Fibroblast of the aortic adventitia (primary cell): ENCODE measurements around the gene PDGFB. TPM values are rescaled to one million over a fixed set of nuclear protein-coding genes. Genes with fewer than 3 reads are reported as not detected.
A peak's percentile ranks its signal among the peaks of the same experiment; 100 is the strongest.

ENCODE experiments used
- DNase-seq: peaks from one replicate; pipeline ENCODE4 v3.0.0-alpha.2; 2010; ENCODE audit warnings: low read depth
- H3K4me3 ChIP-seq: 2 replicates; pipeline ENCODE4 v1.5.1; 2011; ENCODE audit warnings: low read depth, mild to moderate bottlenecking, control low read depth, low read length, moderate library complexity
- total RNA-seq: library from RNA; depleted of rRNA; stranded (reverse); fragments of >200 nt; gene quantifications from 2 replicates; pipeline ENCODE4 v1.2.3, GENCODE V29; 2012; ENCODE audit warnings: low replicate concordance
- TF ChIP-seq, protein P1 (sequence below): IDR thresholded peaks from 2 replicates; pipeline ENCODE4 v1.5.1; 2011; ENCODE audit warnings: mild to moderate bottlenecking, low read length, control low read depth, inconsistent platforms; ENCODE audit not compliant: insufficient read depth

Gene PDGFB
- total RNA-seq, 1 donor: 0.09 TPM

DNA sequence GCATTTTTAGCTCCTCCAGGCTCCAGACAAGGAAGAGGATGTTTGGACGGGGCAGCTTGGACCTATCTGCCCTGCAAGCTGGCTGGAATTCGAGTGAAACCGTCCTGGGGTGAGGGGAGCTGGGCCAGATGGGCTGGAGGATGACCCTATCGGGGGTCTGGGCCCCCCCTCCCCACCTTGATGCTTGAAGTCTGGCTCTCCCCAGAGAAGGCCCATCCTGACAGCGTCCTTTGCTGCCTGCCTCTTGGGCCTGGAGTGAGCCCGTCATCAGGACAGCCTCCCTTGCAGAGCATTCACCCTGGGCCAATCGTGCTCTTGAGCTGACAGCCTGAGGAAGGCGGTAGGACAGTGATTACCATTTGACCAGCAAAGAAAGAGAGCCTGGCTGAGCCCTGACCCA is 5.3 kb upstream of the PDGFB start:
- TF ChIP-seq, protein P1, sequence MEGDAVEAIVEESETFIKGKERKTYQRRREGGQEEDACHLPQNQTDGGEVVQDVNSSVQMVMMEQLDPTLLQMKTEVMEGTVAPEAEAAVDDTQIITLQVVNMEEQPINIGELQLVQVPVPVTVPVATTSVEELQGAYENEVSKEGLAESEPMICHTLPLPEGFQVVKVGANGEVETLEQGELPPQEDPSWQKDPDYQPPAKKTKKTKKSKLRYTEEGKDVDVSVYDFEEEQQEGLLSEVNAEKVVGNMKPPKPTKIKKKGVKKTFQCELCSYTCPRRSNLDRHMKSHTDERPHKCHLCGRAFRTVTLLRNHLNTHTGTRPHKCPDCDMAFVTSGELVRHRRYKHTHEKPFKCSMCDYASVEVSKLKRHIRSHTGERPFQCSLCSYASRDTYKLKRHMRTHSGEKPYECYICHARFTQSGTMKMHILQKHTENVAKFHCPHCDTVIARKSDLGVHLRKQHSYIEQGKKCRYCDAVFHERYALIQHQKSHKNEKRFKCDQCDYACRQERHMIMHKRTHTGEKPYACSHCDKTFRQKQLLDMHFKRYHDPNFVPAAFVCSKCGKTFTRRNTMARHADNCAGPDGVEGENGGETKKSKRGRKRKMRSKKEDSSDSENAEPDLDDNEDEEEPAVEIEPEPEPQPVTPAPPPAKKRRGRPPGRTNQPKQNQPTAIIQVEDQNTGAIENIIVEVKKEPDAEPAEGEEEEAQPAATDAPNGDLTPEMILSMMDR: no peak
- H3K4me3 ChIP-seq: no peak overlapping the region
- DNase-seq: no peak

DNA sequence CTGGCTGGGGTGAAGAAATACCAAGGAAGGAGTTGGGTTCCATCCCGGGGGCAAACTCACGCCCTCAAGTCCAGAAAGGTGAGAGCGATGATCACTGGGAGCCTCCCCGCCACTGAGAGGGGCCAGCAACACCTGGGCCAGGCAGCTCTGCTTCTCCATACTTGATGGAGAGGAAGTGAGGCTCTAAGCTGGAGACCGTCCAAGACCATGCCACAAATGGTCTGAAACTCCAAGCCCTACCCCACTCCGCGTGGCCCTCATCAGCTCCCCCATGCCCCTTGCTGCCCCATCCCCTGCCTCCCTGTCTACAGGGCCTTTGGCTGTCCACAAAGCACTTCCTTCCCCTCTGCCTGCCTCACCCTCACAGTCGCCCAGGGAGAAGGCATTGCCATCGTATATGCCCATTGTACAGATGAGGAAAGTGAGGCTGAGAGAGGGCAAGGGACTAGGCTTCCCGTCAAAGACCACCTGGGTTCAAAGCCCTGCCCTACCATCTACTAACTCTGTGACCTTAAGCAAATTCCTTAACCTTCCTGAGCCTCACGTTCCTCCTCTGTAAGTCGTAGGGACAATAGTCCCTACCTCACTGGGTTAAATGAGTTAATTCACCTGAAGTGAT is 4.4 kb upstream of the PDGFB start:
- DNase-seq: no peak
- TF ChIP-seq, protein P1: no peak
- H3K4me3 ChIP-seq: no peak overlapping the region

DNA sequence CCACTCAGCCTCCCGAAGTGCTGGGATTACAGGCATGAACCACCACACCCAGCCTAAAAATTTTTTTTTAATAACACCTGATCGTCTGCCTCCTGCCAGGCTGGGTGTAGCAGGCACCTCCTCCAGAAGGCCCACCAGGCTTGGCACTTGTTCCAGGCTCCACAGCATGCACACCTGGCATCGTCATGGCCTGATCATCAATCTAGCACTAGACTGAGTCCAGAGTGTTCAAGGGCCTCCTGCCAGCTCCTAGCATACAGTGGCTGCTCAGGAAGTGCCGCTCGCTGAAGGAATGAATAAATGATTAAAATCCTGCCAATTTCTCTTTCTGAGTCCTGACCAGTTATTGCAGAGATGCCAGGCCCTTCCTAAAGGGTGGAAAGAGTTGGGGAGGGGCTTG is 3.5 kb upstream of the PDGFB start:
- H3K4me3 ChIP-seq: no peak overlapping the region
- TF ChIP-seq, protein P1: no peak
- peak; percentile 32 for DNase-seq

DNA sequence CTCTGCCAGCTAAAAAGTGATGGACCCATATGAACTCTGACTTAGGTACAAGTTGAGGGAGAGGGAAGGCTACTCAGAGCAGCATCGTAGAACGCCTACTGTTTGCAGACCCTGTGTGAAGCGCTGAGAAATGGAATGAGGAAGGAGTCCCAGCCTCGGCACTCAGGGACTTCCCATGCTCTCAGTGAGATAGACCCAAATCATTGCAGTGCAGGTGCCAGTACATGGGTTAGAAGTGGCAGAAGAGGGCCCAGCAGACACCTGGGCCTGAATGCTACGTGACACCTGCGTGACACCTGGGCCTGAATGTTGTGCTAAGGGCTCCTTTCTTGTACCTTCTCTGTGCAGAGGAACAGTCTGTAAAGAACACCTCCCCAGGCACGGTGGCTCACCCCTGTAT is 2.6 kb upstream of the PDGFB start:
- TF ChIP-seq, protein P1: no peak

DNA sequence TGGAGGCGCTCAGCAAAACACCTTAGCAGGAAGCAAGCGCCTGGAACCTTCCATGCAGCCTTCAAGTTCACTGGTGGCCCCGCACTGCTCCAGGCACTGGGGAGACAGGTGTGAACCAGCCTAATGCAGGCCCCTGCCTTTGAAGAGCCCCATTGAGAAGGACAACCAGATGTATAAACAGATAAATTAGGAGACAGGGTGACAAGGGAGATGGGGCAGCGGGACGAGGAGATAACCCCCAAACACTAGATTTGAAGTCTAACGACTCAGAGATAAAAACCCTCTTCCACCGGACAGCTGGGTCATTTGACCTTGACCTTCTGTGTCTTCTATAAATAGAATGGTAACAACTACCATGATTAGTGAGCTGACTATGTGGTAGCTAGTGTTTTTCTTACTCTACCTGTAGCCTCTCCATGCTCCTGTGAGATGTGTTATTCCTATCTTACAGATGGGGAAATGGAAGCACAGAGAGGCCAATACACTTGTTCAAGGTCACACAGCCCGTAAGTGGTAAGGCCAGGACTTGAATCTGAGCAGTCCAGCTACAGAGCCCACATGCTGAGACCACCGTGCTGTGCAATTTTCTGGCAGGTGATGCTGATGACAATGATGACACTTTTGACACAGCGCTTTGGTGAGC is 2.0 kb upstream of the PDGFB start:
- TF ChIP-seq, protein P1: no peak
- no peak for DNase-seq
- H3K4me3 ChIP-seq: no peak overlapping the region

More for the DNA sequence above, 2.6 kb upstream of the PDGFB start:
- no peak overlapping the region for H3K4me3 ChIP-seq
- DNase-seq: no peak

DNA sequence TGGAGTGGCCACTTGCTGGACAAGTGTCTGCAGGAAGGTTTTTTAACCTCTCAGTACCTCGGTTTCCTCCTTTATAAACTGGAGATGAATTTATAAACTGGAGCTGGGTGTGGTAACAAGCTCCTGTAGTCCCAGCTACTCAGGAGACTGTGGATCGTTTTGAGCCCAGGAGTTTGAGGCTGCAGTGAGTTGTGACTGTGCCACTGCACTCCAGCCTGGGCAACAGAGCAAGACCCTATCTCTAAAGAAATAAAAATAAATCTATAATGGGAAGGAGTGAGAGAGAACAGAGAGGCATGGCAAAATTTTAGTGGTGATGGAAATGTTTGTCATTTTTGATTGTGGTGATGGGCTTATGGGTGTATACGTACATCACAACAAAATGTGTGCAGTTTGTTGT is 1.4 kb upstream of the PDGFB start:
- DNase-seq: no peak
- TF ChIP-seq, protein P1: no peak
- H3K4me3 ChIP-seq: no peak overlapping the region
